Ecto neural progenitor cell (in vitro differentiated cells): ENCODE data around the gene PRCC.

Experiments
- DNase-seq: peaks from one replicate; pipeline ENCODE4 v3.0.0-alpha.2; 2018; ENCODE audit warnings: low spot score

The PRCC gene, protein sequence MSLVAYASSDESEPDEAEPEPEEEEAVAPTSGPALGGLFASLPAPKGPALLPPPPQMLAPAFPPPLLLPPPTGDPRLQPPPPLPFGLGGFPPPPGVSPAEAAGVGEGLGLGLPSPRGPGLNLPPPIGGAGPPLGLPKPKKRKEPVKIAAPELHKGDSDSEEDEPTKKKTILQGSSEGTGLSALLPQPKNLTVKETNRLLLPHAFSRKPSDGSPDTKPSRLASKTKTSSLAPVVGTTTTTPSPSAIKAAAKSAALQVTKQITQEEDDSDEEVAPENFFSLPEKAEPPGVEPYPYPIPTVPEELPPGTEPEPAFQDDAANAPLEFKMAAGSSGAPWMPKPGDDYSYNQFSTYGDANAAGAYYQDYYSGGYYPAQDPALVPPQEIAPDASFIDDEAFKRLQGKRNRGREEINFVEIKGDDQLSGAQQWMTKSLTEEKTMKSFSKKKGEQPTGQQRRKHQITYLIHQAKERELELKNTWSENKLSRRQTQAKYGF

DNA sequence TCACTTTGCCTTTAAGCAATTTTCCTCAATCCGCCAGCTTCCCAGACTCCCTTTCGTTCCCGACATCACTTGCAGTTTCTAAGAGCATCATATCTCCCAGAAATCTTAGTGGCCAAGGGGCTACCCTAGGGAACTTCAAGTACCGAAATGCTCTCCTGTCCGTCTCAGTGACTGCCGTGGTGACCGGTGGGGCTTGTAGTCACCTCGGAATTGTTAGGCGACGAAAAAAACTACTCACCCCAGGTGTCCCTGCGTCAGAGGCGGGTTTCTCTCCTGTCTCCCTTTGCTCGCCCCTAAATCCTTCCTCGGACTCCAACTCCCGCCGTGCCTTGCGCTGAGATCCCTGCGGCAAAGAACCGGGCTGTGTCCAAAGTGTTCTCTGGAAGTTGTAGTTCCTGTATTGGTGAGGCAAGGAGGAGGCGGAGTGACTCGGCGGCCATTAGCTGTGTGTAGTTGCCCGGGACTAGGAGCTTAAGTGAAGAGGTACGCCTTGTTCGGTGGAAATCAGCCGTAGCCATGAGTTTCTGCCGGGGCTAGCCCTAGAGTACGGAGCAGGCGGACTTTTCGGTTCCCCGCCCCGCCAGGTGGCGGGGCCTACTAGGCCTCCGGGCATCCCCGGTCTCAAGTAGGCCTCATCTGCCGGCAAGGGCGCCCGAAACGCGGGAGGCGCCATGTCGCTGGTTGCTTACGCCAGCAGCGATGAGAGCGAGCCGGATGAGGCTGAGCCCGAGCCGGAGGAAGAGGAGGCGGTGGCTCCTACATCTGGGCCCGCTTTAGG lies at the start of gene PRCC:
TSS of gene PRCC (plus strand) at position 435 of the 778 bp plus-strand sequence. CDS start at position 672, 237 bp downstream.
- peak; percentile 98 for DNase-seq

DNA sequence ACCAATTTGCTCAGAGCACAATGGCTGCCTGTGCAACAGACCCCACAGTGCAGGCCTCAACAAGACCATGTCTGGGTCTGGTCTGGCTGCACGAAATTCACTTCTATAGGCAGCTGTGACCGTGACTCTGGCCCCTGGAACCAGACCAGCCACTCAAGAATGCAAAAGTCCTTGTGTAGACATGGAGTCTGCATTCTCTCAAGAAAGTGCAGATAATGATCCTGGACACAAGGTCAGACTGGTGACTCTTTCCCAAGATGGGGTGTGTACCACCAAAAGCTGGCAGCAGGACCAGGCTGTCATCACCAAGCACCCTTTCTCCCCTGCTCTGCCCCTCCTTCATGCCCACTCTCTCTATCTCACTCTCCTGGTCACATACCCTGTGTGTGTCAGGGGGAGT lies 46.2 kb upstream of the PRCC start:
- no peak for DNase-seq

DNA sequence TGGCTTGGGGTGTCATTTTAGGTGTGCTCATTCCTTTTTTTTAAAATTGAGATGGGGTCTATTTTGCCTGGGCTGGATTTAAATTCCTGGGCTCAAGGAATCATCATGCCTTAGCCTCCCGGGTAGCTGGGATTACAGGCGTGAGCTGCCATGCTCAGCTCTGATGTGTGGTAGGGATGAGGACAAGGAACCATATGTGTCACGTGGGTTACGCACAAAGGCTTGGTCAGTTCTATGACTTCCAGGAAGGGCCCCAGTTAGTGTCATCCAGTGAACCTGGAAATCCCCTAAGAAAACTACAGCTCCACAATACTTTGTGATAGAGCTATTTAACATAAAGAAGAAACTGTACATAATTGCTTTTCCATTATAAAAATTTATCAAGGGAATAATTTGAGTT lies 45.8 kb upstream of the PRCC start:
- no peak for DNase-seq

DNA sequence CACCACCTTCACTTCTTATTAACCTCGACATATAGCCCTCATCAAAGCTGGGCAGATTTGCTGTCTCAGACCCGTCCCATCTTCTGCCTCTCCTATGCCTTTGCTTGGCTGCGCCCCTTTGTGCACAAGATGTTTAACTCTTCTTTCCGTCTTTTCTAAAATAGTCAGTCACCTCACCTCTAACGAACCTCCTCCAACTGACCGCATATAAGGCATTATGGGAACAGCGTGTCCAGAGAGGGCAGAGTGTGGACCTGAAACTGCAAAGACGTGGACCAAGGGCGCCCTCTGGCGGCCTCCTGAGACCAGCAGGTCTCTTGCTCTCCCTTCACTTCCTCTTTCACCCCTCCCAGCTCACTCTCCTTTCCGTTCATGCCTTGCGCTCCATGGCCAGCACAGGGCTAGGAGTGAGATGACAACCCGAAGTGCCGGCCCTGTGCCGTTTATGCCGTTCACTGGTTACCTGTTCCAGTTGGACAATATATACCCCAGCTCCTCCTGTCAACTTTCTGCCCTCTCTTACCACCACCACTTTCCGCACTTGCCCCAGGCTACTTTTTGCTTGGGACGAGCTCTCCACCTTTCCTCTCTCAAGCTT lies 41.6 kb upstream of the PRCC start:
- peak; percentile 93 for DNase-seq

DNA sequence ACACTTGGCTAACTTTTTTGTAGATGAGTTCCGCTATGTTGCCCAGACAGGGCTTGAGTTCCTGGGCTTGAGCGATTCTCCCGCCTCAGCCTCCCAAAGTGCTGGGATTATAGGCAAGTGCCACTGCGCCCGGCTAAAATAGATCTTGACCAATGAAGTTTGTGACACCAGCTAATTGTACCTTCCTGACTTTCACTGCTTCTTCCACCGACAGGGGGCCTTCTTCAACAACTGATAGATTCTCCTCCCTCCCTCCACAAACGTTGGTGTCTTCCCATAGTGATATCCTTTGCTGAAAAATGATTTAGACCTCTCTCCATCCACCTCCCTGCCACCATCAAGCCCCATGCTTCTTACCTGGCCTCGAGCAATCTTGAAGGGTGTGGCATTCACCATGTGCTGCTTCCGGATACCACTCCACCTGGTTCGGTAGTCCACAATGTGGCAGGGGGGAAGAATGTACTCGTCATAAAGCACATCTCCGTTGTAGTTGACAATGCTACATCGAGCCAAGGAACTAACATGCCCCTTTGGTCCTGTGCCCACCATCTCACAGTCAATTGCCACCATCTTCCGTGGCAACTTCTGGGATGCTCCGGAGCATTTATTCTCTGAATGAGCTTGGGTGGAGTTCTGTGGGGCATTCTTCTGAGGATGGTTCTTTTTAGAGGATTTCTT lies 40.6 kb upstream of the PRCC start:
- DNase-seq: peak; percentile 70

DNA sequence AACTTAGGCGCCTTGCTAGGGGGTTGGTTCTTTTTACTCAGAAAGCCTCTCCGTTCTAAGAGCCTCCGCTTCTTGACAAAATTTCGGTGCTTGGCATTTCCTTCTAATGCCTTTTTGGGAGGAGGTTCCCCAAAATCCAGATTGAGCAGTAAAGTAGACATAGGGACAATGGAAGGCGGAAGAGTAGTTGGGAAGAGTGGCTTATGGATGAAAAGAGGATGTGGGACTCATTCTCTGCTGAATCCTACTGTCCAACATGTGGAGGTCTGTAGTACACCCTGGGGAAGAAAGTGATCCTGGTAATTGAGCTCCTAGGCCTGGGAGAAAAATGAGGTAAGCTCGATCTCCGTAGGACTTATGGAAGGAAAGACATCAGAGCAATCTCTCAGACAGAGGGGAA lies 39.8 kb upstream of the PRCC start:
- DNase-seq: no peak

DNA sequence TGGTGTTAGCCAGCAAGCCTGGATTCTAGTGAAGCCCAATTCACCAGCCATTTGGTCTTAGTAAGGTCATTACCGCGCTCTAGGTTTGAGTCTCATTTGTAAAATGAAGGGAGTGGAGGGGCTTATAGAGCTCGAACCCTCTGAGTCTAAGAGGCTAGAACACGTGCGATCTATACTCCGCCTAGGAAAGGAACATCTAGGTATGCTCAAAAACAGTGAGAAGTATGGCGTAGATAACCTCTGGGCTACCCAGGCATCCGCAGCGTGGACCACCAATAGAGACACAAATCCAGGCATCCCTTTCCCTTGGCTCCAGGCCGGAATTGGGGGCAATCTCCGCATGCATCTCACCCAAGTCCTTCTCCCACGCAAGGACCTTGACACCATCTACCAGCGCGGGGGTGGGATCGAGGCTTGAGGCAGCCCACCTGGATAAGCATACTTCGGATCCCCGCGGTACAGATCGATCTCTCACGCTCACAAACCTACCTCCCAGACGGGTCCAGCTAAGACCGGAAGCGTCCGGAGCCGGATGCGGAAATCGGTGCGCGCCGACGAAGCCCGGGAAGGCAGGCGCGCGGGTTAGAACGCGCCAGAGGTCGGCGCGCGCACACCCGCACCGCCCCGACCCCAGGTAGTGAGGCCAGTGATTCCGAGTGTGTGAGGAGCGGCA lies 39.3 kb upstream of the PRCC start, which contains the start of gene METTL25B:
TSS of gene METTL25B (plus strand) at position 544 of the 673 bp plus-strand sequence. CDS start 636 bp downstream, outside the sequence.
- peak; percentile 92 for DNase-seq

DNA sequence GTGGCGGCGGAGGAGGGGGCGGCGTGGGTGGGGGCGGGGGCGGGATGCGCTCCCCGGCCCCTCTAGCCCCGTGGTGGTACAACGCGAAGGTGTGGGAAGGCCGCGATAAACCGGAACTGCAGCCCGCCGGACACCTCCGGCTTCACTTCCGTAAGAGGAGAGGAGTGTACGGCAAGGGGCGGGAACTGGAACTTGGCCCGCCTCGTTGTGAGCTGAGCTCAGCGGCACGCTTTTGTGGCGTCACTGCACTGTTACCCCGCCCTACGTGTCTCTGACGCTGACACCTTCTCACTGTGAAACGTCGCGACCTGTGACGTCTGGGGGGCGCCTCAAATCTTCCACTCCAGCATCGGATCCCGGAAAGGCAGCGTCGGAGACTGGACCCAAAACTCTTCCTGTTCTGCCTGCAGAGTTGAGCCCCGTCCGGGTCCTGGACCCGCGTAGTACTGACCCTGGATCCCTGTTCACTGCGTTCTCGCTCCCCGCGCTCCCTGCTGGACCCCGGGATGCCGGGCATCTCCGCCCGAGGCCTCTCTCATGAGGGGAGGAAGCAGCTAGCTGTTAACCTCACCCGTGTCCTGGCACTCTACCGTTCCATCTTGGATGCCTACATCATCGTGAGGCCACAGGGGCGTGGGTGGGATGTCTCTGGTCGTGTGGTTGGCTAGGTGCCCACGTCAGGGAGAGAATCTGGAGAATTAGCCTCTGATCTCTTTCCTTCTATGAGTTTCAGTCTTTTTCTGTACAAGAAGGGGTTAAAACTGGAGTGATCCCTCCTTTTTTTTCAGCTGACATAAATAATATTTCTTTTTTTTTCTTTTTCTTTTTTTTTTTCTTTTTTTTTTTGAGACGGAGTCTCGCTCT lies 38.5 kb upstream of the PRCC start, which contains the start of gene ISG20L2:
TSS of gene ISG20L2 (minus strand) at position 168 of the 864 bp plus-strand sequence. CDS start 1,114 bp downstream, outside the sequence.
- DNase-seq: peak; percentile 95

DNA sequence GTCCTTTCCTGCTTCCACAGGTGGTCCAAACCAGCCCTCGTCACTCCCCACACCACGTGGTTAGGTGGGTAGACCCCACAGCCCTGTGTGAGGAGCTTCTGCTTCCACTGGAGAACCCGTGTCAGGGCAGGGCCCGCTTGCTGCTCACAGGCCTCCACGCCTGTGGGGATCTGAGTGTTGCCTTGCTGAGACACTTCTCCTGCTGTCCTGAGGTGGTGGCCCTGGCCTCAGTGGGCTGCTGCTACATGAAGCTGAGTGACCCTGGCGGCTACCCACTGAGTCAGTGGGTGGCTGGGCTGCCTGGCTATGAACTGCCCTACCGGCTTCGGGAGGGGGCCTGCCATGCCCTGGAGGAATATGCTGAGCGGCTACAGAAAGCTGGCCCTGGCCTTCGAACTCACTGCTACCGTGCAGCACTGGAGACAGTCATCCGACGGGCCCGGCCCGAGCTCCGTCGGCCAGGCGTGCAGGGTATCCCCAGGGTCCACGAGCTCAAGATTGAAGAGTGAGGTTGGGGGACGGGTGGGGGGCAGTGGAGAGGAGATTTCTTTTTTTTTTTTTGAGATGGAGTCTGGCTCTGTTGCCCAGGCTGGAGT lies 33.2 kb upstream of the PRCC start:
- no peak for DNase-seq

DNA sequence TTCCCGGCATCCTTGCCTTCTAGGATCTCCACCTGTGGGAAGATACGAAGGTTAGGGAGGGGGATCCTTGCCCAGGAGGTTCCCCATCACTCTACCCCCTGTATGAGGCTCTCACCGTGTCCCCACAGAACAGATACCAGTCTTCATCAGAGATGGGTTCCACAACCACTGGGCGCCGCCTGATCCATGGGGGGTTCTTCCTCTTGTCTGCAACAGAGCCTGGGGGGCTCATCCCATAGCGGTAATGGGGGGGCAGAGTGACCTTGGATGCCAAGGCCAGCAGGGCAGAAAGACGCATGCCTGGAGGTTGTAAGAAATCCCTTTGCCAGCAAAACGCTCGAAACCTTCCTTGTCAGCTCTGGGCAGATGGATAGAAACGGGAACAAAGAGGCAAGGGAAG lies 28.9 kb upstream of the PRCC start:
- no peak for DNase-seq

DNA sequence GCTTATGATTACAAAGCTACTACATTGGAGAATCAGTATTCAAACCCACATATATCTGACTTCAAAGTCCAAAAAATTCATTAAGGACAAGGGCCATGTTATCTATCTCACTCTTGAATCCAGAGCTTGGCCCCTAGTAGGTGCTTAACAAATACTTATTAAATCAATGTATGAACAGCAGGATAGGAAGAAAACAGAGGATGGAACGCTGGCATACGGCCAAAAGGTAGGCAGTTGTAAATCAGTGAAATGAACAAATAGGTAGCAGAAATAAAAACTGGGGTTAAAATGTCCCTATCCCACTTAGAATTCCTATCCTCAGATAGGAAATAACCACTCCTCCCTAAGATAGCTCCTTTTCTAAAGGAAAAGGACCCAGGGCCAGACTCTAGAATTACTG lies 28.4 kb upstream of the PRCC start:
- no peak for DNase-seq

DNA sequence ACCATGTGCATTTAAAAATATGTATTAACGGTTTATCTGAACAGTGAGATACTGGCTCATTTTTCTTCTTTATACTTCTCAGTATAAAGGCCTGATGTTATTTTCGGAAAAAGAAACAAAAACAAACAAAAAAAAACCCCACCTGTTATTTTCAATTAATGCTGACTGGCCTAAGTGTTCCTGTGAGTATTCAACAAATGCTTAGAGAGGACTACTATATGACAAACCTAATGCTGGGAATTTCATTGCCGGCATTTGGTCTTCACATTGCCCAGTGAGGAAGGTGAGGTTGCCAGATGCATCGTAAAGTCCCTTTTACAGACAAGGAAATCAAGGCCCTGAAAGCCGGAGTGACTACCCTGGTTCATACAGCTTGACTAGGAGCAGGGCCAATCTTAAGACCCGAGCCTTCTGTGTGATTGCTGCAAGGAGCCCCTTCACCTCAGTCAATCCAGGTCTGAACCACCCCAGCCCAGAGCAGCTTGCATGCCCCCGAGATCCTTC lies 27.0 kb upstream of the PRCC start:
- DNase-seq: no peak

DNA sequence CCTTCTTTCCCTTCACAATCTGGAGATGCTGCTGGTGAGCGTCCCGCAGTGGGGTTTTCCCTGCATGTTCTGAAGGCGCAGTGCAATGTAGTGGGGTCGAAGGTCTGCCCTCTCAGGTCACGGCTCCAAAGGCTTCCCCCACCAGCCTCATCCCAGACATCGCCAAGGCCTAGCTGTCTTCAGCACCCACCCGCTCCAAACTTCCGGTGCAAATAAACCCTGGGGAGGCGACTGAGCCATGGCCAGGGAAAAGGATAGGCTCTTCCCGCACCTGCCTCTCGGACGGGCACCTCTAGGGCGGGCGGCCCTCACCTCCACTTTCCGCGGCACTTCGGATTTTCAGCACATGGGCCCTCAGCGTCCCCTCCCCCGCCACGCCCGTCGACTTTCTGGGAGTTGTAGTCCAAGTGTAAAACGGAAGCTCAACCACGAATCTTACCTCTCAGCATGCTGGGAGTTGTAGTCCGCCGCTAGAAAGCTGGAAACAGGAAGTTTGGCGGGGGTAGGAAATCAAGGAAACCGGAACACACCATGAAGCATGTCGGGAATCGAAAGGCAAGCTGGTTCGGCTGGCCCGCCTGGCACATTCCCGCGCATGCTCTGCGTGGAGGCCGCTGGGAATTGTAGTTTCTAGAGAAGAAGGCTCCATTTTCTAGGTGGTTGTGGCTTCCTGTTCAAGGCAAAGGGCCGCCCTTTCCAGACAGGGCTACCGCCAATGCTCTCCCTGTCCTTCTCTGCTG lies 26.4 kb upstream of the PRCC start, which contains the start of gene MRPL24:
TSS of gene MRPL24 (minus strand) at position 348 of the 740 bp plus-strand sequence. CDS start 2,384 bp downstream, outside the sequence.
- DNase-seq: peak; percentile 96

DNA sequence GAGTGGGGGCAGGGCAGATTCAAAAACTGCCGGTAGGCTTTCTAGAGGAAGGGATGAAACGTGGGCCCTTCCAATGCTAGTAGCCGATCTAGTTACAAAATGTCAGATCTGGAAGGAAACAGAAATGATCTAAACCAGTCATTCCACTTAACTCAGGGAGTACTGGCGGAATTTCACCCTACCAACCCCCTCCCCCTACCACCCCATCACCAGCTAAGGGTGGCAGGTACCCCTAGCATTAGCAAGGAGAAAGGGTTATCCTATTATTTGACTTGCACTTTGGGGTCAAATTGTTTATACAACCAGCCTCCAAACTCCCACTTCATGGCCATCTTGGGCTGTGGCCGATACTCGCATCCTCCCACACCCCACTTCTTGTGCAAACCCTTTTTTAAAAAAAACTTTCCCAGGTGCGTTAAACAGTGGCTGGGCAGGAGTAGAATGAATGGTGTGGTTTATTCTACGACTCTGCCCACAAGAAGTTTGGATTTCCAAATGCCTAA lies 25.8 kb upstream of the PRCC start:
- DNase-seq: no peak

DNA sequence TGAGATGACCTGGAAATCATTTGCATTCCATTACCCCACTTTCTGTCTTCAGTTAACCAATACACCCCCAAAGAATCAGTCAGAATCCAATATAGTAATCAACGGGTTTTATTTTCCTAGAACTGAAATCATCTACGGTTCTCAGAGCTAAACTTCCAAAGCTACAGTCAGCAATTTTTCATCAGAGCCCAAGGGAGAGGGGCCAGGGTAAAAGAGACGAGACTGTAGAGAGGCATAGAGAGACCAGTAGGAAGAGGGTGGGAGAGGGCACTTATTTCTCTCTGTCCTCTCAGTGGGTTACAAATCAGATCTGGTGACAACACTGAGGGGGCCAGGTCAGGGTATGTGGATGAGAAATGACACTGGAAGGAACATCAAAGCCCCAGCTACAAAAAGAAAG lies 25.3 kb upstream of the PRCC start:
- DNase-seq: no peak

DNA sequence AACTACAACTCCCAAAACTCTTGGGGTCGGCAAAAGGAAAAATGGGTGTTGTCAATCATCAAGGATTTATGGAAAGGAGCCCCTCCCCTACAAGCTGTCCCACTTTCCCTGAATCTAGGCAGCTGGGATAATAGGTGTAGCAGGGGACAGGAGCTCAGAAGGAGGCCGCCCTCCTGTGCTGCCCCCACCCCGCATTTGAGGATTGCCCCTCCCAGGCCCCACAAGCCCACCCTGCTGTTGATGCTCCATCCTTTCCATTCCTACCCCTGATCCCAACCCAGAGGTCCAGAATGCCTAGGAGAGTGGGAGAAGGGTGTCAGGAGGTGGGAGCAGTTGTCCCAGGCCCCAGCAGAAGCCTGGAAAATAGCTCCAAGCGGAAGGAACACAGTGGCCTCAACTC lies 24.5 kb upstream of the PRCC start:
- no peak for DNase-seq

DNA sequence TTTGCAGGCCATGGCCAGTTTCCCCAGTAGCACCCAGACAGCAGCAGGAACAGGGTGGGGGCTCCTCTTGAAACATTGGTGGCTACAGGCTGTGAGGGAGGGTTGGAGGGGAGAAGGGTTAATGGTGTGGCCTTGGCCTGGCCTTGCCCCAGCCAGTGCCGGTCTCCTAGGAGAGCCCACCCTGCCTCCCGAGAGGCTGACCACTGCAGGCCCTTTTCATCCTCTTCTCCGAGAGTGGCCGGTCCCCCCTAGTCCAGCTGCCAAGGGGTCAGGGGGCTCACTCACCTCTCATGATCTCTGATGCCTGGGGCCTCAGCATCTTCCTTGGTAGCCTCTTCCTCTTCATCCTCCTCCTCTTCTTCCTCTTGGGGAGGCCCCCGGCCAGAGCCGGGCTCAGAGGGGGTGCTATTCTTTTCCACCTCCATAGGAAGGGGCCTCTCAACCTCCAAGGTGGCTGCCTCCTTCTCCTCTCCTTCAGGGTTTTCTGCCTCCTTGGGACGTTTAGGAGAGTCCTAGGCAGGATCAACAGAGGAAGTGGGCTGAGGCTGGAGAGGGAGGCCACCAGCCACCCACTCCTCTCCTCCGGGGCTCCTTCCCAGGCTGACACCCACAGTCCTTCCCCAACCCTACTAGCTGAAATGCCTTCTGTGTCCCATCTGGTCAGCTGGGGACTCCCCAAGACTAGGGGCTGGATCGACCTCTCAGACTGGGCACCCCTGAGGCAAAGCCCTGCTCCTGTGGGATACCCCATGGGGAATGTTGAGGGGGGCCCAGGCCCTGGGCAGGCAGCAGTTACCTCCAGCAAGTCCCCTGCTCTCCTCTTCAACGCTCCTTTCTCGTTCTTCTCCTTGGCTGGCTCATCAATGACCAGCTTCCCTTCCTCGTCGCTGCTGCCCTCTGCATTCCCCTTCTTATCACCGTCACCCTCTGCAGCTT lies 23.7 kb upstream of the PRCC start:
- no peak for DNase-seq
